ENCODE measurements around the gene CFAP299. TPM values are rescaled to one million over a fixed set of nuclear protein-coding genes. Genes with fewer than 3 reads are reported as not detected.

Gene CFAP299
- total RNA-seq, 1 donor = 12.7 TPM

DNA sequence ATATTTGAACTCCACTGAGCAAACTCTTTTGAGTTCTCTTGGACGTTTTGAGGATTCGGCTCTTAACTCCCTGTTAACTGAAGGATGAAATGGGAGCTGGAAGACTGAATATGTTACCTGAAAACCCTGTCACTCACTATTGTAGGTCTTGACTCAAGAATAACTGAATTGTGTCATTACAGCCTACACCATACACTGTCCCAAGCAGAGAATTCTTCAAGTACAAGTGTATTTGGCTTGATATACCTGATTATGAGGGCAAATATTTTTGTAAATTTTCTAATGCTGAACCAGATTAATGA is 276.1 kb downstream of the CFAP299 start:
- TF ChIP-seq, protein P1, sequence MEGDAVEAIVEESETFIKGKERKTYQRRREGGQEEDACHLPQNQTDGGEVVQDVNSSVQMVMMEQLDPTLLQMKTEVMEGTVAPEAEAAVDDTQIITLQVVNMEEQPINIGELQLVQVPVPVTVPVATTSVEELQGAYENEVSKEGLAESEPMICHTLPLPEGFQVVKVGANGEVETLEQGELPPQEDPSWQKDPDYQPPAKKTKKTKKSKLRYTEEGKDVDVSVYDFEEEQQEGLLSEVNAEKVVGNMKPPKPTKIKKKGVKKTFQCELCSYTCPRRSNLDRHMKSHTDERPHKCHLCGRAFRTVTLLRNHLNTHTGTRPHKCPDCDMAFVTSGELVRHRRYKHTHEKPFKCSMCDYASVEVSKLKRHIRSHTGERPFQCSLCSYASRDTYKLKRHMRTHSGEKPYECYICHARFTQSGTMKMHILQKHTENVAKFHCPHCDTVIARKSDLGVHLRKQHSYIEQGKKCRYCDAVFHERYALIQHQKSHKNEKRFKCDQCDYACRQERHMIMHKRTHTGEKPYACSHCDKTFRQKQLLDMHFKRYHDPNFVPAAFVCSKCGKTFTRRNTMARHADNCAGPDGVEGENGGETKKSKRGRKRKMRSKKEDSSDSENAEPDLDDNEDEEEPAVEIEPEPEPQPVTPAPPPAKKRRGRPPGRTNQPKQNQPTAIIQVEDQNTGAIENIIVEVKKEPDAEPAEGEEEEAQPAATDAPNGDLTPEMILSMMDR (IDR thresholded peaks at IDR 0.05; ENCODE audit: insufficient read depth, low read length) = no peak
- H3K4me3 ChIP-seq (ENCODE audit: low read depth, low read length) = no peak overlapping the region
- no peak for DNase-seq (ENCODE audit: low read depth)

- TF ChIP-seq, protein P1 (IDR thresholded peaks at IDR 0.05; ENCODE audit: insufficient read depth, low read length) = no peak
- DNase-seq (ENCODE audit: low read depth) = no peak
- no peak overlapping the region for H3K4me3 ChIP-seq (ENCODE audit: low read depth, low read length)
Observed at GRCh38 chr4:80613470-80613869, 277.9 kb downstream of the CFAP299 start.

DNA sequence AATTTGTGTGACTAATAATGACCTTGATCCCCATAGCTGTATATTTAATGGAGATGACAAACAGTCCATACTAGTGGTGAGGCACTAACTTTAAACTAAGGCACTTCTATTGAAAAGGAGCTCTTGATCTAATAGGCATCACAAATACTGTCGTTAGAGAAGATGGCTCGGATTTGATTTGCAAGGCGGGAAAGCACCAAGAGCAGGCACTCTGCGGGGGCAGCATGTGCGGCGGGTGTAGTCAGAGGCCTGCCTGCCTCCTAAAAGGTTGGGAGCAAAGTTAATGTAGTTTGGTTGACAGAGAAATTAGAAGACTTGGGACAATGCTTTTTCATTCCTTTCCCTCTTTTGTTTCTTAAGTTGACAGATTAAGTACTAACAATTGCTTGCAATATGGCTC is 278.8 kb downstream of the CFAP299 start:
- DNase-seq (ENCODE audit: low read depth) = no peak
- H3K4me3 ChIP-seq (ENCODE audit: low read depth, low read length) = no peak overlapping the region
- TF ChIP-seq, protein P1 (IDR thresholded peaks at IDR 0.05; ENCODE audit: insufficient read depth, low read length) = no peak

GRCh38 chr4:80615099-80615498 is 279.6 kb downstream of the CFAP299 start:
- DNase-seq (ENCODE audit: low read depth) = no peak
- TF ChIP-seq, protein P1 (IDR thresholded peaks at IDR 0.05; ENCODE audit: insufficient read depth, low read length) = no peak
- H3K4me3 ChIP-seq (ENCODE audit: low read depth, low read length) = no peak overlapping the region

DNA sequence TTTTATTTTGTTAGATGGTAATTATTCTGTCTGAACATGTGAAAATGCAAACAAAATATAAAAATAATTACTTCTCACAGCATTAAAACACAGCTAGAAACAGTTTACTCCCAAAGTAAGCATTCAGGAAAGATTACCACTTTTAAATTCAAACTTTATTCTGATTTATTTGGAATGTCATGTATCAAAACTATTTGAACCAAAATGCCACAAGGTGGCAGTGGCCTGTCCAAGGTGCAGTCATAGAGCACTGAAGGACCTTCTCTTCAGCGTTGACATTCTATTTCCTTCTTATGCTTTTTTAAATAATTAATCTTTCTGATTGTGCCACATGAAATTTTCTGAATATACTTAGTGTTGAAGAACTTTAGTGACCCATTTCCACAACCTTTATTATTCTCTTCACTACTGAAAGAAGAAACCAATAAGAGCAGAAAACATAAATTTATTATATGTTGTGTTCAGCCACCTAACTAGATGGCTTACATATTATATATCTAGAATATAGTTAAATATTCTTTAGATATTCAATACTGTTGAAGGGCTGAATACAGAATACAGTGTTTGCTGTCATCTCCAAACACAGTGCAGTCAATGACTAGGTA is 283.6 kb downstream of the CFAP299 start:
- no peak overlapping the region for H3K4me3 ChIP-seq (ENCODE audit: low read depth, low read length)
- TF ChIP-seq, protein P1 (IDR thresholded peaks at IDR 0.05; ENCODE audit: insufficient read depth, low read length) = peak; percentile 34
- peak; percentile 20 for DNase-seq (ENCODE audit: low read depth)

GRCh38 chr4:80631861-80632260 is 296.3 kb downstream of the CFAP299 start:
- no peak for DNase-seq (ENCODE audit: low read depth)
- H3K4me3 ChIP-seq (ENCODE audit: low read depth, low read length) = no peak overlapping the region
- TF ChIP-seq, protein P1 (IDR thresholded peaks at IDR 0.05; ENCODE audit: insufficient read depth, low read length) = no peak

GRCh38 chr4:80637190-80637589 is 301.7 kb downstream of the CFAP299 start:
- TF ChIP-seq, protein P1 (IDR thresholded peaks at IDR 0.05; ENCODE audit: insufficient read depth, low read length) = no peak
- no peak overlapping the region for H3K4me3 ChIP-seq (ENCODE audit: low read depth, low read length)
- no peak for DNase-seq (ENCODE audit: low read depth)
